ENCODE data around the gene TBXA2R. TPM values are rescaled to one million over a fixed set of nuclear protein-coding genes. Genes with fewer than 3 reads are reported as not detected.
"Not testable (repeated sequence)": the region's sequence is repeated elsewhere in the genome, so short reads cannot be mapped to it uniquely, and the experiment has no call there.

The TBXA2R gene
- total RNA-seq (2014; rRNA removed; shearing (Covaris generic)): 0.39 TPM in 1 of 2 replicates, not detected in the other

- peak; percentile 78 for DNase-seq (ENCODE audit: low read depth)
Measured at GRCh38 chr19:3606690-3607289, at the start of gene TBXA2R. Gene TBXA2R, minus strand, starts transcription at chr19:3606875. Its CDS starts 6,241 bp downstream, at chr19:3600634.

- DNase-seq (ENCODE audit: low read depth): no peak
Measured at GRCh38 chr19:3656073-3656746, 49.5 kb upstream of the TBXA2R start.

GRCh38 chr19:3655402-3656072 lies 48.9 kb upstream of the TBXA2R start:
- peak; percentile 99 for DNase-seq (ENCODE audit: low read depth)

GRCh38 chr19:3653865-3654513 lies 47.3 kb upstream of the TBXA2R start:
- DNase-seq (ENCODE audit: low read depth): no peak

- no peak for DNase-seq (ENCODE audit: low read depth)
Measured at GRCh38 chr19:3653081-3653795, 46.6 kb upstream of the TBXA2R start.

- DNase-seq (ENCODE audit: low read depth): no peak
Measured at GRCh38 chr19:3652422-3652821, 45.7 kb upstream of the TBXA2R start.

GRCh38 chr19:3651684-3652083 lies 45.0 kb upstream of the TBXA2R start:
- DNase-seq (ENCODE audit: low read depth): no peak

- DNase-seq (ENCODE audit: low read depth): no peak
Measured at GRCh38 chr19:3649888-3650287, 43.2 kb upstream of the TBXA2R start.

- no peak for DNase-seq (ENCODE audit: low read depth)
Measured at GRCh38 chr19:3648037-3648905, 41.6 kb upstream of the TBXA2R start.

GRCh38 chr19:3647102-3647501 lies 40.4 kb upstream of the TBXA2R start:
- DNase-seq (ENCODE audit: low read depth): not testable (repeated sequence)

GRCh38 chr19:3646336-3647092 lies 39.8 kb upstream of the TBXA2R start:
- DNase-seq (ENCODE audit: low read depth): no peak

GRCh38 chr19:3645726-3646125 lies 39.1 kb upstream of the TBXA2R start:
- no peak for DNase-seq (ENCODE audit: low read depth)

GRCh38 chr19:3645067-3645396 lies 38.4 kb upstream of the TBXA2R start:
- DNase-seq (ENCODE audit: low read depth): no peak

- DNase-seq (ENCODE audit: low read depth): no peak
Measured at GRCh38 chr19:3644351-3645066, 37.8 kb upstream of the TBXA2R start.

- no peak for DNase-seq (ENCODE audit: low read depth)
Measured at GRCh38 chr19:3643674-3644313, 37.1 kb upstream of the TBXA2R start.

GRCh38 chr19:3642987-3643673 lies 36.5 kb upstream of the TBXA2R start:
- DNase-seq (ENCODE audit: low read depth): no peak

- no peak for DNase-seq (ENCODE audit: low read depth)
Measured at GRCh38 chr19:3642296-3642695, 35.6 kb upstream of the TBXA2R start.

- DNase-seq (ENCODE audit: low read depth): no peak
Measured at GRCh38 chr19:3641515-3642269, 35.0 kb upstream of the TBXA2R start.
